22Rv1 (cell line): ENCODE data around the gene SPNS3.

Experiments
- ZFX ChIP-seq: fragments of 450-650 bp; IDR thresholded peaks from 2 replicates; pipeline ENCODE4 v1.6.1; 2017; ENCODE audit warnings: antibody characterized with exemption, borderline replicate concordance
- TF ChIP-seq, protein P1 (sequence below): fragments of 450-650 bp; IDR thresholded peaks from 2 replicates; pipeline ENCODE4 v1.5.1; 2017; ENCODE audit warnings: mild to moderate bottlenecking

DNA sequence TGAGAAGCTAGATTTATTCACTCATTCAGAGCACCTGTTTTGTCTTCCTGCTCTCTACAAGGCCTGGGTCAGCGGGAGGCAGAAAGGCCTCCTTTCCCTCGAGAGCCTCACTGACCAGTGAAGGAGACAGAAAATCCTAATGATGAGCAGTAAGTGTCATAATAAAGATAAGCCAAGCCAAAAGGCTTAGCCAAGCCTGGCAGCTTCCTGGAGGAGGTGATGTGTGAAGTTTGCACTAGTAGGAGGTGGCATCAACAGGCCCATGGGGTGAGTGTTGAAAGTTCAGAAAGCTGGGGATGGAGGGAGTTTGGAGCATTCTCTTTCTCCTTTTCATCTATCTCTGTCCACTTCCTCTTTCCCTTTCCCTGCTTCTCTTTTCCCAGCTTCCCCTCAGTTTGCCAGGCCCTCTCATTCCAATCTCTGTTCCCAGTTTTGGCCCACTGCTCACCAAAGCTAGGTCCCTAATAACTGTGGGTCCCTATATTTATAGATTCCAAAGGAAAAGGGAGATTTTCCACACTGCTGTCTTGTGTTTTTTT lies 16.5 kb upstream of the SPNS3 start:
- TF ChIP-seq, protein P1, sequence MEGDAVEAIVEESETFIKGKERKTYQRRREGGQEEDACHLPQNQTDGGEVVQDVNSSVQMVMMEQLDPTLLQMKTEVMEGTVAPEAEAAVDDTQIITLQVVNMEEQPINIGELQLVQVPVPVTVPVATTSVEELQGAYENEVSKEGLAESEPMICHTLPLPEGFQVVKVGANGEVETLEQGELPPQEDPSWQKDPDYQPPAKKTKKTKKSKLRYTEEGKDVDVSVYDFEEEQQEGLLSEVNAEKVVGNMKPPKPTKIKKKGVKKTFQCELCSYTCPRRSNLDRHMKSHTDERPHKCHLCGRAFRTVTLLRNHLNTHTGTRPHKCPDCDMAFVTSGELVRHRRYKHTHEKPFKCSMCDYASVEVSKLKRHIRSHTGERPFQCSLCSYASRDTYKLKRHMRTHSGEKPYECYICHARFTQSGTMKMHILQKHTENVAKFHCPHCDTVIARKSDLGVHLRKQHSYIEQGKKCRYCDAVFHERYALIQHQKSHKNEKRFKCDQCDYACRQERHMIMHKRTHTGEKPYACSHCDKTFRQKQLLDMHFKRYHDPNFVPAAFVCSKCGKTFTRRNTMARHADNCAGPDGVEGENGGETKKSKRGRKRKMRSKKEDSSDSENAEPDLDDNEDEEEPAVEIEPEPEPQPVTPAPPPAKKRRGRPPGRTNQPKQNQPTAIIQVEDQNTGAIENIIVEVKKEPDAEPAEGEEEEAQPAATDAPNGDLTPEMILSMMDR = no peak
- no peak for TF ChIP-seq ZFX
